ENCODE data around the gene NRBF2.
"Not testable (repeated sequence)": the region's sequence is repeated elsewhere in the genome, so short reads cannot be mapped to it uniquely, and the experiment has no call there.

The NRBF2 gene

GRCh38 chr10:63133056-63133820, at the start of gene NRBF2:
NRBF2 (plus strand) TSS chr10:63133328; CDS start chr10:63133471, 143 bp downstream.
- DNase-seq, result peak; percentile 89

DNA sequence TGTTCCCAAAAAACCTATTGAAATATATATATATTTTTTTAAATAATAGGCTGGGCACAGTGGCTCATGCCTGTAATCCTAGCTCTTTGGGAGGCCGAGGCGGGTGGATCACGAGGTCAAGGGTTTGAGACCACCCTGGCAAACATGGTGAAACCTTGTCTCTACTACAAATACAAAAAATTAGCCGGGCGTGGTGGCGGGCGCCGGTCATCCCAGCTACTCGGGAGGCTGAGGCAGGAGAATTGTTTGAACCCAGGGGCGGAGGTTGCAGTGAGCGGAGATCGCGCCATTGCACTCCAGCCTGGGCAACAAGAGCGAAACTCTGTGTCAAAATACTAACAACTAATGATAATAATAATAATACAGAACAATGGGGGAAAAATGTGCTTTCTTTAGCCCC, 49.7 kb upstream of the NRBF2 start:
- not testable (repeated sequence) for DNase-seq

GRCh38 chr10:63083904-63084689, 49.0 kb upstream of the NRBF2 start:
- peak; percentile 6 for DNase-seq

- DNase-seq, result no peak
Observed at GRCh38 chr10:63084690-63085382, 48.3 kb upstream of the NRBF2 start.

DNA sequence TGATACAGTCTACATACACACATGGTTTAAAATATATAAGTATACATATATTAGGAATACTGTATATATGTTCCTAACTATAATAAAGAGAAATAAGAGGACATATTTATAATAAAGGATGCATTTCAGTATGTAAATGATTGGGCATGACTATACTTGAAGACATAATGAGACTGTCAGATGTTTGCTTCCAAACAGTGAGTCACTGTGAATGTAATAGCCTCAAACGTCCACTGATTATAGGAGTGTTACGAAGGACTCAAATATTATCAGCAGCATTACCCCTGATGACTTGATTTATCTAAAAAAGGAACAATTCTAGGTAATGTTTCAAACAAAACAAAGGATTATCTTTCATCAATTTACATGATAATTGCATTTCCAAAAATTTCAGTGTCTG, 39.9 kb upstream of the NRBF2 start:
- no peak for DNase-seq

DNA sequence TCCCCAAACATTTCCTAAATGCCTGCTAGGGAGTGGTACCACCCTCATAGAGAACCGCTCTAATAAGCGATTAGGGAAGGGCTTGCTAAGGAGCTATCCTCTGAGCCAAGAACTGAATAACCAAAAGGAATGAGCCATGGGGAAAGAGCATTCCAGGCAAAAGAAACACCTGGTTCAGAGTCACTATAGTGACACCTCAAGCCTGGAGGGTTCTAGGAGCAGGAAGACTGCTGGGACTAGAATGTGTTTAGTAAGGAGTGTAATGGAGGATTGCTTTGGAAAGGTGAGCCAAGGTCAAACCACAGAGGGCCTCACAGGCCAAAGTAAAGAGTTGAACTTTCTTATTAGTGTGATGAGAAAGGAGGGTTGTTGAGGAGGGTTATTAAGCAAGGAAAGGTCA, 38.7 kb upstream of the NRBF2 start:
- no peak for DNase-seq

GRCh38 chr10:63094881-63095280, 38.2 kb upstream of the NRBF2 start:
- DNase-seq, result no peak

- DNase-seq, result no peak
Observed at GRCh38 chr10:63099734-63100133, 33.4 kb upstream of the NRBF2 start.

- not testable (repeated sequence) for DNase-seq
Observed at GRCh38 chr10:63101091-63101490, 32.0 kb upstream of the NRBF2 start.

DNA sequence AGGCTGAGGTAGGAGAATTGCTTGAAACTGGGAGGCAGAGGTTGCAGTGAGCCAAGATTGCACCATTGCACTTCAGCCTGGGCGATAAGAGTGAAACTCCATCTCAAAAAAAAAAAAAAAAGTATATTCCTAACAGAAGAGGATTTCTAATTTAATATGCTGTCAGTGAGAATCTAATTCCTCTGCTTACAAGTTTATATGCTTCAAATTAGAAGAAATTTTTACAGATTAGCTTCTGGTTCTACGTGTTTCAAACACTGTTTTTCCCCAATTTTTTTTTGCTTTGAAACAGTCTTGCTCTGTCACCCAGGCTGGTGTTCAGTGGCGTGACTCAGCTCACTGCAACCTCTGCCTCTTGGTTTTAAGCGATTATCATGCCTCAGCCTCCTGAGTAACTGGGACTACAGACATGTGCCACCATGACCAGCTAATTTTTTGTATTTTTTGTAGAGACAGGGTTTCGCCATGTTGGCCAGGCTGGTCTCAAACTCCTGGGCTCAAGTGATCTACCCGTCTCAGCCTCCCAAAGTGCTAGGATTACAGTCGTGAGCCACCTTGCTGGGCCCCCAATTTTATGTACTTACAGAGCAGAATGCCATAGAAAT, 30.7 kb upstream of the NRBF2 start:
- DNase-seq, result not testable (repeated sequence)

DNA sequence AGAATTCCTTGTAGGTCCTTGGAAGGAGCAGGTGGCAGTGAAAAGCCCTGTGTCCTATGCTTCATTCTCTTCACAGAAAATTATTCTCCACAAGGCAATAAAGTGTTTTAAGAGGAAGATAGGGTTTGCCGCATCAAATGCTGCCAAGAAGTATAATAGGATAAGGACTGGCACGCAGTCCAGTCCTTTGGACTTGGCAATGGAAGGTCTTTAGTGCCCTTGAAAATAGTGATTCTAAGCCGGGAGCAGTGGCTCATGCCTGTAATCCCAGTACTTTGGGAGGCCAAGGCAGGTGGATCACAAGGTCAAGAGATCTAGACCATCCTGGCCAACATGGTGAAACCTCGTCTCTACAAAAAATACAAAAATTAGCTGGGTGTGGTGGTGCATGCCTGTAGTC, 29.9 kb upstream of the NRBF2 start:
- not testable (repeated sequence) for DNase-seq

- no peak for DNase-seq
Observed at GRCh38 chr10:63103971-63104409, 29.1 kb upstream of the NRBF2 start.

- DNase-seq, result no peak
Observed at GRCh38 chr10:63105225-63106110, 27.7 kb upstream of the NRBF2 start.

DNA sequence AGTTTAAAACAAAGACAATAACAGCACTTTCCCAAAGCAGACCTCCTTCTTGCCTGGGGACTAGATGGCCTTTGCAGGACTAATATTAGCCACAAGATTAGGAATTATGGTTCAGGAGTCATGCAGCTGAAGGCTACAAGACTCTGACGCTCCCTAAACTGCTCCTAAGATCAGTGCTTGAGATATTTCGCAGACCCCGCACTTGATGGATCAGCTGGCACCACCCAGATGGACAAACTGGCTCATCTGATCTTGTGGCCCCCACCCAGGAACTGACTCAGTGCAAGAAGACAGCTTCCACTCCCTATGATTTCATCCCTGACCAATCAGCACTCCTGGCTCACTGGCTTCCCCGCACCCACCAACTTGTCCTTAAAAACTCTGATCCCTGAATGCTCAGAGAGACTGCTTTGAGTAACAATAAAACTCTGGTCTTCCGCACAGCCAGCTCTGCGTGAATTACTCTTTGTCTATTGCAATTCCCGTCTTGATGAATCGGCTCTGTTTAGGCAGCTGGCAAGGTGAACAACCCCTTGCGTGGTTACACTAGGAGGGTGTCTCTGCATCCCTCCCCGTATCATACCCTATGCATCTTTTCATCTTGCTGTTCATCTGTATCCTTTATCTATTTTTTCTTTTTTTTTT, 26.9 kb upstream of the NRBF2 start:
- no peak for DNase-seq

DNA sequence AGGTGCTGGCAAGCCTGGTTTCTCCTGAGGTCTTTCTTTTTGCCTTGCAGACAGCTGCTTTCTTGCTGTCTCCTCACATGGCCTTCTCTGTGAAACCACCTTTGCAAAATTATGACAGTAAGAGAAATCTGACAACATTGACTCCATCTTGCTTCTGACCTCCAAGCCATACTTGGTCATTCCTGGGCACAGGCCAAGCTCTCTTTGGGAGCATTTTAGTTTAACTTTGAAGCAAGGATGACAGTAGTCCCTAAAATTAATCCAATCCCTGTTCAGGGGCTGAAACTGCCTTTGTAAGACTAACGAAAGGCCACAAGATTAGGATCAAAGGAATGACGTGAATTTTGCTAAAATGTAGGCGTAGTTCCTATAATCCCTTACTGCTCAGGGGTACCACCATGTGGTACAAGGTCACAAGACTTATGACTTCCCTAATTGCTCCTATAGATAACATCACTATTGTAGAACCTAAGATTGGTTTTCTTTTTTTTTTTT, 25.1 kb upstream of the NRBF2 start:
- DNase-seq, result no peak

GRCh38 chr10:63110940-63111339, 22.2 kb upstream of the NRBF2 start:
- DNase-seq, result no peak

- DNase-seq, result no peak
Observed at GRCh38 chr10:63114031-63114814, 18.9 kb upstream of the NRBF2 start.

DNA sequence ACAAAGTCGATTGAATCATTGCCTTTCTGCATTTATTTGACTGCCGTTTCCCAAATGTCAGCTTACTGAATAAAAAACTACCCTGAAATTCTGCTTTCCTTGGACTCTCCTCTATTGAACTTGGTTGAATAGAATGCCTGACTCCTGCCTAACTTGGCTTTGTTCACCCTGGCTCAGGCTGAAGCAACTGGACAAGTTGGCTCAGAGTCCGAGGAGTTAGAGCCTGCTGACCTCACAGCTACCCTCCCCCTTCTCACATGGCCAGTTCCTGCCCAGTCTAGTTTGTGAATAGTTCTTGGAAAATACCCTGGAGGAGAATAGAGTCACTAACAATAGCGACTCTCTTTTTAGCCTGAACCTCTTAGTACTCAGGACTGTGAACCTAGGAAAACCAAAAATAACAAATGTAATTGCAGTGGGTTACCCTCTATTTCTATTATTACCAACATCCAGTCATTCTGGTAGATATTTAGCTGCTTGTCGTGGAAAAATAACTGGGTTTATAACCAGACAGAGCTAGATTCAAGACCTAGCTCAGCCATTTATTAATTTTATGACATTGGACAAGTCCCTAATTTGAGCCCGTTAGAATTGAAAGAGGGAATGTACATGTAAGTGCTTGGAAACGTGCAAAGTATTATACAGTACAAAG, 17.3 kb upstream of the NRBF2 start:
- no peak for DNase-seq

GRCh38 chr10:63116452-63117072, 16.6 kb upstream of the NRBF2 start:
- DNase-seq, result no peak
